ENCODE measurements around the gene KCNQ1.

KCNQ1 gene

GRCh38 chr11:2750101-2750681 lies 305.4 kb downstream of the KCNQ1 start:
- H3K36me3 ChIP-seq, result no peaks in the 10 kb centered on the region
- DNase-seq, result no peak

DNA sequence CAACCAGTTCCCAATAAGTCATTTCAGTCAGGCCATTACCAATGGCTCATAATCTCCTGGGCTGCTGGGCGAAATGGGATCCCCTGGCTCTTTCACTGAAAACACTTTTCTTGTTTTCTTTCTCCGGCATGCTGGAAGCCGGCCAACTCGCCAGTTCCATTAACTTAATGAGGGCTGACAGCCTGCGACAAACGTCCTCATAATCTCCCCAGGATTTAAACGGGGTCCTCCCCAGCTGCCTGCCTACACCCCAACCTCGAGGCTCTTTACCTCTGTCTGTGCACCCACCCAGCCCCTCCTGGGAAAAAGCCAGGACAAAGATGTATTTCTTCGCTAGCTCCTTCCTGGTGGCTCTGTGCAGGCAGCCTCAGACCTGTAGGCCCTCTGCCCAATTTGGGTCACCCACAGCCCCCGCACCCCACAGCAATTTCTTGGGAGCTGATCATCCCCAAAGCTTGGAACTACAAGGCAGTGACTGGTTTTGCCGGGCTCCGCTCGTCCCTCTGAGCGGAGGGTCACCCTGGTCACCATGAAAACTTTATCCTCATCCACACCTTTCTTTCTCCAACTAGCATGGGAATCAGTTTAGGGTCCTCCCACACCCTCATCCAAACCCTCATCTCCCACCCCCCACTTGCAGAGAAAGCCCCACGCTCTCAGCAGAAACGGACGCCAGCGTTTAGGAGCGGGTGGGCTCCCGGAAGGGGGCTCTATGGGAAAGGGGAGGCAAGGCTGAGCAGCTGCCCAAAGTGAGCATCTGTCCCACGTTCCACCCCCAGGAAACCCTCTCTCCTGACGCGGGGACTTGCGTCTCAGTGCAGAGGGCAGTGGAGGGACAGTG lies 306.1 kb downstream of the KCNQ1 start:
- H3K36me3 ChIP-seq, result no peaks in the 10 kb centered on the region
- peak overlapping the region; percentile 65 for H3K27ac ChIP-seq
- no peaks in the 10 kb centered on the region for H3K9me3 ChIP-seq (ENCODE audit: severe bottlenecking)
- TF ChIP-seq, protein P1, sequence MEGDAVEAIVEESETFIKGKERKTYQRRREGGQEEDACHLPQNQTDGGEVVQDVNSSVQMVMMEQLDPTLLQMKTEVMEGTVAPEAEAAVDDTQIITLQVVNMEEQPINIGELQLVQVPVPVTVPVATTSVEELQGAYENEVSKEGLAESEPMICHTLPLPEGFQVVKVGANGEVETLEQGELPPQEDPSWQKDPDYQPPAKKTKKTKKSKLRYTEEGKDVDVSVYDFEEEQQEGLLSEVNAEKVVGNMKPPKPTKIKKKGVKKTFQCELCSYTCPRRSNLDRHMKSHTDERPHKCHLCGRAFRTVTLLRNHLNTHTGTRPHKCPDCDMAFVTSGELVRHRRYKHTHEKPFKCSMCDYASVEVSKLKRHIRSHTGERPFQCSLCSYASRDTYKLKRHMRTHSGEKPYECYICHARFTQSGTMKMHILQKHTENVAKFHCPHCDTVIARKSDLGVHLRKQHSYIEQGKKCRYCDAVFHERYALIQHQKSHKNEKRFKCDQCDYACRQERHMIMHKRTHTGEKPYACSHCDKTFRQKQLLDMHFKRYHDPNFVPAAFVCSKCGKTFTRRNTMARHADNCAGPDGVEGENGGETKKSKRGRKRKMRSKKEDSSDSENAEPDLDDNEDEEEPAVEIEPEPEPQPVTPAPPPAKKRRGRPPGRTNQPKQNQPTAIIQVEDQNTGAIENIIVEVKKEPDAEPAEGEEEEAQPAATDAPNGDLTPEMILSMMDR (IDR thresholded peaks at IDR 0.05; ENCODE audit: low read depth, low read length), result no peak
- no peak overlapping the region for H3K4me3 ChIP-seq (ENCODE audit: low read depth, low read length)
- H3K27me3 ChIP-seq (ENCODE audit: insufficient read depth, low read depth, severe bottlenecking), result no peaks in the 10 kb centered on the region
- DNase-seq, result peak; percentile 77

More at GRCh38 chr11:2750101-2750681, 305.4 kb downstream of the KCNQ1 start:
- Histone ChIP-seq H3K4me3 (ENCODE audit: low read depth, low read length) (no peak overlapping the region), H3K27ac (peak overlapping the region; percentile 65), H3K9me3 (ENCODE audit: severe bottlenecking) (no peaks in the 10 kb centered on the region), H3K27me3 (ENCODE audit: insufficient read depth, low read depth, severe bottlenecking) (no peaks in the 10 kb centered on the region)
- TF ChIP-seq, protein P1 (IDR thresholded peaks at IDR 0.05; ENCODE audit: low read depth, low read length), result 0 out of 2 replicates have a peak, but pooled peaks have one; percentile 6

GRCh38 chr11:2751523-2752203 lies 306.9 kb downstream of the KCNQ1 start:
- TF ChIP-seq, protein P1 (IDR thresholded peaks at IDR 0.05; ENCODE audit: low read depth, low read length), result no peak
- peak; percentile 2 for DNase-seq
- no peak overlapping the region for H3K4me3 ChIP-seq (ENCODE audit: low read depth, low read length)
- H3K27ac ChIP-seq, result no peak overlapping the region
- H3K9me3 ChIP-seq (ENCODE audit: severe bottlenecking), result peaks cover 4% of the 10 kb centered on the region
- no peaks in the 10 kb centered on the region for H3K27me3 ChIP-seq (ENCODE audit: insufficient read depth, low read depth, severe bottlenecking)
- no peaks in the 10 kb centered on the region for H3K36me3 ChIP-seq

DNA sequence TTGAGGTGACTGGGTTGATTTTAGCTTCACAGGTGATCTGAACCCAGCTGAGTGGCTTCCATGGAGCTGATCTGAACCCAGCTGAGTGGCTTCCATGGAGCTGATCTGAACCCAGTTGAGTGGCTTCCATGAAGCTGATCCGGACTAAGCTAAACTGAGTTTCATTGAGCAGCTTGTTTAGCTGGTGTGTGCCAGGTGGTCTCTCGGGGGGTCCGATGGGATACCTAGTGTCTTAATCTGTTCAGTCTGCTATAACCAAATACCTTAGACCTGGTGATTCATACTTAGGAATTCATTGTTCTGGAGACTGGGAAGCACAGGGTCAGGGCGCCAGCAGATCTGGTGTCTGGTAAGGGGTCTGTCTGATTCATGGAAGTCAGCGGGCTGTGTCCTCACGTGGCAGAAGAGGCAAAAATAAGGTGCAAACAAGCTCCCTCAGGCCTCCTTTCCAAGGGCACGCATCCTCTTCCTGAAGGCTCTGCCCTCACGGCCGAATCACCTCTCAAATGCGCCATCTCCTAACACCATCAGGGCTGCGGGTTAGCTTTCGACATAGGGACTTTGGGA lies 307.5 kb downstream of the KCNQ1 start:
- H3K27ac ChIP-seq, result no peak overlapping the region
- DNase-seq, result peak; percentile 4

DNA sequence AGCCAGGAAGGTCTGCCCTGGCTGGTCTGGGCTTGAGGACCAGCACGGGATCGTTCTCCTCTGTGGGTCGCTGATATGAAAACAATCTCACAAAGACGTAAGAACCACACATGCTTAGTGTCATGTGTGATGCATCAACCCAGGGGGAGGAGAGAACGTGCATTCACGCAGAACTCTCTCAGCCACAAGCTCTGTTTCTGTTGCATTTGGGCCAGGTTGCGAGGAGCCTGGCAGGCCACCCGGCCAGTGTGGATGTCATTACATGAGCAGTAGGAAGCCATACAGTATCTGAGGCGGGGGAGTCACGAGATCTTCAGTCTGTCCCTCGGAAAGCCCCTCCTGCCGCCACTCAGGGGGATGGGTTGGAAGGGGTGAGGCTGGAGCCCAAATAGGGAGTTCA lies 308.1 kb downstream of the KCNQ1 start:
- TF ChIP-seq, protein P1 (IDR thresholded peaks at IDR 0.05; ENCODE audit: low read depth, low read length), result no peak
- DNase-seq, result peak; percentile 3
- Histone ChIP-seq H3K4me3 (ENCODE audit: low read depth, low read length) (no peak overlapping the region), H3K27me3 (ENCODE audit: insufficient read depth, low read depth, severe bottlenecking) (no peaks in the 10 kb centered on the region), H3K9me3 (ENCODE audit: severe bottlenecking) (peaks cover 4% of the 10 kb centered on the region), H3K36me3 (no peaks in the 10 kb centered on the region), H3K27ac (no peak overlapping the region)

More for the DNA sequence above, 307.5 kb downstream of the KCNQ1 start:
- TF ChIP-seq, protein P1 (IDR thresholded peaks at IDR 0.05; ENCODE audit: low read depth, low read length), result no peak
- H3K4me3 ChIP-seq (ENCODE audit: low read depth, low read length), result no peak overlapping the region
- H3K9me3 ChIP-seq (ENCODE audit: severe bottlenecking), result peaks cover 4% of the 10 kb centered on the region
- no peaks in the 10 kb centered on the region for H3K27me3 ChIP-seq (ENCODE audit: insufficient read depth, low read depth, severe bottlenecking)
- no peaks in the 10 kb centered on the region for H3K36me3 ChIP-seq
